CD4-positive, alpha-beta T cell treated with Interleukin-6 at 100 ng/mL for 8 hours (primary cell): ENCODE results near the gene CALR.

Experiments used
- DNase-seq: peaks from one replicate; pipeline ENCODE4 v3.0.0-alpha.2; 2020; ENCODE audit warnings: mixed read lengths, low spot score

Gene CALR

GRCh38 chr19:12979974-12980373 is 41.6 kb downstream of the CALR start:
- no peak for DNase-seq

GRCh38 chr19:12982648-12983047 is 44.2 kb downstream of the CALR start:
- no peak for DNase-seq

- no peak for DNase-seq
Measured at GRCh38 chr19:12983091-12983490, 44.7 kb downstream of the CALR start.

- DNase-seq: peak; percentile 72
Measured at GRCh38 chr19:12983542-12984142, 45.2 kb downstream of the CALR start.

DNA sequence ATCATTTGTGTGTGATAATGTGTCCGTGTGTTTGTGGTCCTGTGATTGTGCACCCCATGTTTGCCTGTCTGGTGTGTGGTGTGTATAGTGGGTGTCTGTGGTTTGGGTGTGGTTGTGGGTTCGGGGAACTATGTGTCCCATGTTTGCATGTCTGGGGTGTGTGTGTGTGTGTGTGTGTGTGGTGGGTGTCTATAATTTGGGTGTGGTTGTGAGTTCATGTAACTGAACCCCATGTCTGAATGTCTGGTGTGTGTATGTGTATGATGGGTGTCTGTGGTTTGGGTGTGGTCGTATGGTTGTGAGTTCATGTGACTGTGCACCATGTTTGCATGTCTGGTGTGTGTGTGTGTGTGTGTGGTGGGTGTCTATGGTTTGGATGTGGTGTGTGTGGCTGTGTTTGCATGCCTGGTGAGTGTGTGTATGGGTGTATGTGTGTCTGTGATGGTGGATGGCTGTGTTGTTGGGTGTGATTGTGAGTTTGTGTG is 45.8 kb downstream of the CALR start:
- DNase-seq: no peak

DNA sequence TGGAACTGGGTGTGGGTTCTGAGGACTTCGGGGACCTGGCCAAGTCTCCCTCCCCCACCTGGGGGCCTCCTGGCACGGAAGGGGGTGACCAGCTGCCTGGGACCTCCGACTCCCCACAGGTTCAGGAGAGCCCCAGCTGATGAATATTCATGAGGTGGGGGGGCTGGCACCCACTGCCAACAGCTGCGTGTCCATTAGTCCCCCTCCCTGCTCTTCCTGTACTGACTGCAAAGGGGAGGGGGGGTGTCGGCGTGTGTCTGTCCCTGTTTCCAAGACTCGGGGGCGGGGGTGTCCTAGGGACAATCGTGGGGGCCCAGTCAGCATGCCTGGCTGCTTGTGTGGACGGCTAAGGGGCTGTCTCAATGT is 46.3 kb downstream of the CALR start:
- no peak for DNase-seq

GRCh38 chr19:12985049-12985776 is 46.8 kb downstream of the CALR start:
- no peak for DNase-seq

DNA sequence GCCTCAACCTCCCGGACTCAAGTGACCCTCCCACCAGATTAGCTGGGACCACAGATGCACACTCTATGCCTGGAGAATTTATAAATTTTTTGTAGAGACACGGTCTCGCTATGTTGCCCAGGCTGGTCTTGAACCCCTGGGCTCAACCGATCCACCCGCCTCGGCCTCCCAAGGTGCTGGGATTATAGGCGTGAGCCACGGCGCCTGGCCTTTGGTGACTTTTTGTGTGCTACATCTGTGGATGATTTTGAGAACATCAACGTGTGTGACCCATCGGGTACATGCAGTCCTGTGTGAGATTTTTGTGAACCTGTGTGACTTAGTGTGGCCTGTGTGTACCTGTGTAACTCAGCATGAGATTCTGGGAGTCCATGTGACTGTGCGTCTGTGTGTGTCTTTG is 48.3 kb downstream of the CALR start:
- DNase-seq: no peak

- no peak for DNase-seq
Measured at GRCh38 chr19:12987190-12987589, 48.8 kb downstream of the CALR start.

- DNase-seq: no peak
Measured at GRCh38 chr19:12987781-12988180, 49.4 kb downstream of the CALR start.

GRCh38 chr19:12990431-12990830 is 52.0 kb downstream of the CALR start:
- DNase-seq: no peak

DNA sequence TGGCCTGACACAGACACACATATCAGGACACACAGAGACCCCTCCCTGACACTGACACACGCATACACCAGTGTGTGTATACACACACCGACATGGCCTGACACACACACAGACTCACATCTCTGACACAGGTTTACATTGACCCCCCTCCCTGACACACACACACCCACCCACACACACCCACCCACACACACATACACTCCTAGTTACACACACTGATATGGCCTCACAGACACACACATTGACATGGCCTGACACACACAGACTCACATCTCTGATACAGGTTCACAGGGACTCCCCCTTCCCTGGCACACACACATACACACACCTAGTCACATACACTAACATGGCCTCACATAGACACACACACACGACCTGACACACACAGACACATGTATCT is 52.4 kb downstream of the CALR start:
- DNase-seq: no peak

GRCh38 chr19:12991296-12991695 is 52.9 kb downstream of the CALR start:
- no peak for DNase-seq

DNA sequence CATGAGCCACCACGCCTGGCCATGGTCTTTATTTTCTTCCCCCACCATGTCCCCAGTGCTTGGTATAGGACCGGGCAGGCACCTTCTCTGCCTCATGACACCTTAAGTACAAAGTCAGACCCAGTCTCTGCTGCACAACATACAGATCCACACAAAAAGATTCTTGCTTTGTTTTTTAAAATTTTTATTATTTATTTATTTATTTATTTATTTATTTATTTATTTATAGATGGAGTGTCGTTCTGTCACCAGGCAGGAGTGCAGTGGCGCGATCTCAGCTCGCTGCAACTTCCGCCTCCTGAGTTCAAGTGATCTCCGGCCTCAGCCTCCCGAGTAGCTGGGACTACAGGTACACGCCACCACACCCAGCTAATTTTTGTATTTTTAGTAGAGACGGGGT is 54.3 kb downstream of the CALR start:
- no peak for DNase-seq

GRCh38 chr19:12993562-12993961 is 55.2 kb downstream of the CALR start:
- DNase-seq: no peak
